ENCODE results near the gene ATG13.

GRCh38 chr11:46696212-46696558 lies 78.8 kb downstream of the ATG13 start:
- TF ChIP-seq EZH2 (IDR thresholded peaks at IDR 0.05; ENCODE audit: low read depth) (no peak), CTCF (conservative IDR thresholded peaks at IDR 0.05) (no peak)

All from PC-9 (cell line).